Measurements from ENCODE around the gene EFS.

EFS gene

DNA sequence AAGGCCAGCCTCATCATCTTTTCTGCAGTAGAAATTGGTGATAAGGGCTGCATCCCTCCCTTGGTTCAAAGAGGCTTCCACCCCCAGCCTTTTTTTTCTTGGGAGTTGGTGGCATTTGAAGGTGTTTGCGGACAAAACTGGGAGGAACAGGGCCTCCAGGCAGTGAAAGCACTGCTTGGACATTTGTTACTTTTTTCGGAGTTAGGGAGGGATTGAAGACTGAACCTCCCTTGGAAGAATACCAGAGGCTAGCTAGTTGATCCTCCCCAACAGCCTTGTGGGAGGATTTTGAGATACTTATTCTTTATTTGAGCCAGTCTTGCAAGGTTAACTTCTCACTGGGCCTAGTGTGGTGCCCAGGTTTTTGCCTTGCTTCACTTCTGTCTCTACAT is 40.5 kb downstream of the EFS start:
- no peak for DNase-seq

DNA sequence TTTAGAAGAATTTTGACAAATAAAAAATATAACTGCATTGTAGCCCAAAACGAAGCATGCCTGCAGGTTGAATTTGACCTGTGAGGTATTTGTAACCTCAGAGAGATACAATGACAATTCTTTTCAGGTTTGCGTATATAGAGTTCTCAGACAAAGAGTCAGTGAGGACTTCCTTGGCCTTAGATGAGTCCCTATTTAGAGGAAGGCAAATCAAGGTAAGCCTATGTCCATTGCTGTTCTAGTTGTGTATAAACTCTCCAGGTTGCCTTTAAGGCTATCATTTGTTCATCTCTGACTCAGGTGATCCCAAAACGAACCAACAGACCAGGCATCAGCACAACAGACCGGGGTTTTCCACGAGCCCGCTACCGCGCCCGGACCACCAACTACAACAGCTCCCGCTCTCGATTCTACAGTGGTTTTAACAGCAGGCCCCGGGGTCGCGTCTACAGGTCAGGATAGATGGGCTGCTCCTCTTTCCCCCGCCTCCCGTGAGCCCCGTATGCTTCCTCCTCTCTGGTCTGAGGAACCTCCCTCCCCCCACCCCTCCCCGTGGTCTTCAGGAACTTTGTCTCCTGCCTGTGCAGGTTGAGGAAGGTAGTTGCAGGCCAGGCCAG is 41.0 kb downstream of the EFS start:
- no peak for DNase-seq

DNA sequence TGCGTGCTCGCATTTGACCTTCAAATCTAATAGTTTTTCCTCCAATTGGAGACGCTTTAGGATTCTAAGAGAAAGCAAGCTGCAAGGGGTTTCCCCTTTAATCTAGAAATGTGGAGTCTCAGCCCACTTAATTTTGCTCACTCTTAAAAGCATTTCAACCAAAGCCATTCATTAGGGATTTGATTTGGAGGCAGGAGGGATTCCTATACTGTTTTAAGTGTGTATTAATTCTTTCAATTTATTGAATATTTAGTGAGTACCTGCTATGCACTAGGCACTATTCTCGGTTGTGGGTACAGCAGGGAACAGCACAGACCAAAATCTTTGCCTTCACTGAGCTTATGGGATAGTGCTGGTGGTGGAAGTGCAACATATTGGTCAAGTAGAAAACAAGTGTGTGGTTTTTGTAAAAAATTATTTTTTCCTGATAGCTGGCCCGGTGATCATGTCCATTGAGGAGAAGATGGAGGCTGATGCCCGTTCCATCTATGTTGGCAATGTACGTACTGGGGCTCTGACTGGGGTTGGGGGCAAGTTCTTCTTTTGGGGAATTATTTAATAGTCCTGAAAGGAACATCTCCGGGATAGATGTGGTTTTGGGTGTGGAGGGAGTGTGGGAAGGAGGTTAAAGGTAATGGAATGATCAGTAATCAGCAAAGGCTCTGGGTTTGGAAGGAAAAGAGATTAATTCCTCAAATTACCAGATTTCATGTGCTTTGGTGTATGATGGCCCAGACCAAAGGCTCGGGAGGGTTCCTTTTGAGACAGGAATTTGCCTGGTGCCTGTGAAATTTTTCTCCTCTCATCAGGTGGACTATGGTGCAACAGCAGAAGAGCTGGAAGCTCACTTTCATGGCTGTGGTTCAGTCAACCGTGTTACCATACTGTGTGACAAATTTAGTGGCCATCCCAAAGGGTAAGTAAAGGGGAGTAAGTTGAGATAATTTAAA is 42.1 kb downstream of the EFS start:
- no peak for DNase-seq

DNA sequence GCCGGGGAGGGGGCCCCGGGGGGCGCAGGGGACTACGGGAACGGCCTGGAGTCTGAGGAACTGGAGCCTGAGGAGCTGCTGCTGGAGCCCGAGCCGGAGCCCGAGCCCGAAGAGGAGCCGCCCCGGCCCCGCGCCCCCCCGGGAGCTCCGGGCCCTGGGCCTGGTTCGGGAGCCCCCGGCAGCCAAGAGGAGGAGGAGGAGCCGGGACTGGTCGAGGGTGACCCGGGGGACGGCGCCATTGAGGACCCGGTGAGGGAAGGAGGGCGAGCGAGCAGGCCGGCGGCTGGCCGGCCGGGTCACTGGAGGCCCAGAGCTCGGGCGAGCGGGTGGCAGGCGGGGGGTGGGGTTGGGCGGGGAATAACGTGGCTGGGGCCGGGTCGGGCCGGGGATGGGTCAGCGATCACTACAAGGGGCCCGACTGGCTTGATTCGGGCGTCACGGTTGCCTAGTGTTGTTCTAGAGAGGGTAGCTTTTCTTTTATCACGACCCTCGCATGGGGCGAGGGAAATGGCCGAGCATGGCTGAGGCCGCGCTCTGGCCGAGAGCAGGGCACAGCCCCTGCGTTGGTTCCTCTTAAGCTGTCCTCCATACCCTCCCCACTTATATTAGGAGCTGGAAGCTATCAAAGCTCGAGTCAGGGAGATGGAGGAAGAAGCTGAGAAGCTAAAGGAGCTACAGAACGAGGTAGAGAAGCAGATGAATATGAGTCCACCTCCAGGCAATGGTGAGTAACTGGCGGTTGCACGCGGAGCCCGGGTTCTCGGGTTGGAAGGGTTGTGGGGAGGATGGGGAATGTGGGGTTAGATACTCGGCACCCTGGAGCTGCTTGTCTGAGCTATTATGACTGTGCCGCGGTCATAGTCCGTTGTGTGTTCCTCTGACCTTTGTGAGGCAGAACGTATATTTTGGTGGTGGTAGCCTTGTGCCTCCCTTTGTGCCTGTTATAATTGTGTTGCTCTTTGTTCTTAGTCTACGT is 43.1 kb downstream of the EFS start:
- peak; percentile 52 for DNase-seq

DNA sequence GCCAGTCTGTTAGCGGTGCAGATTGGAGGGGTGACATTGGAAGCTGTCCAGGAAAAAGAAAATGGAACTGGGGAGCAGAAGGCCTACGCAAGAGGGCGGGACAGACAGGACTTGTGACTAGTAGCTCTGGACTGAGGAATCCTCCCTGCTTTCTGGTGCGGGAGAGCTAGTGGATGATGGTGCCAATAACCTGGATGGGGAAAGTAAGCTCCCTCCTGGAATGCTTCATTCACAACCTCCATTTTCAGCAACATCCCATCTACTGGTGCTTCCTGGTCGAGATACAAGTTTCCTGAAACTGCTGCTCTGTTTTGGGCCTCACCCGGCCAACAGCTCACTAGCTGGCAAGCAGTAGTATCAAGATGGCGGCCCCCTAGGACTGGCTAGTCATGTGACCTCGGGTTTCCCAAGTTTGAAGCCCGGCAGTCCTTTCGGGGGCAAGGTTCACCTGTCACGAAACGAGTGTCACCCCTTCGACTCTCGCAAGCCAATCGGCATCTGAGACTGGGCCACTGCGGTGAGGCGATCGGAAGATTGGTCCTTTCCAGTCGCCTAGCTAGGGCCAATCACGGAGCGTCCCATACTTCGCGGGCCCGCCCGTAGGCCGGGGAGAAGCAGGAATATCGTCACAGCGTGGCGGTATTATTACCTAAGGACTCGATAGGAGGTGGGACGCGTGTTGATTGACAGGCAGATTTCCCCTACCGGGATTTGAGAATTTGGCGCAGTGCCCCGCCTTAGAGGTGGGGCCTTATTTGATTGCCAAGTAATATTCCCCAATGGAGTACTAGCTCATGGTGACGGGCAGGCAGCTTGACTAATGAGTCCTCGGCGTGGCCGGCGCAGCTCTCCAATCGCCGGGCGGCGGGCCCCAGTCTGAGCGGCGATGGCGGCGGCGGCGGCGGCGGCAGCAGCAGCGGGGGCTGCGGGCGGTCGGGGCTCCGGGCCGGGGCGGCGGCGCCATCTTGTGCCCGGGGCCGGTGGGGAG is 44.1 kb downstream of the EFS start, which contains the start of gene PABPN1:
Gene PABPN1, plus strand, starts transcription at position 874 of the 988 bp plus-strand sequence. Its CDS starts 13 bp downstream, at position 887.
- DNase-seq: peak; percentile 100

DNA sequence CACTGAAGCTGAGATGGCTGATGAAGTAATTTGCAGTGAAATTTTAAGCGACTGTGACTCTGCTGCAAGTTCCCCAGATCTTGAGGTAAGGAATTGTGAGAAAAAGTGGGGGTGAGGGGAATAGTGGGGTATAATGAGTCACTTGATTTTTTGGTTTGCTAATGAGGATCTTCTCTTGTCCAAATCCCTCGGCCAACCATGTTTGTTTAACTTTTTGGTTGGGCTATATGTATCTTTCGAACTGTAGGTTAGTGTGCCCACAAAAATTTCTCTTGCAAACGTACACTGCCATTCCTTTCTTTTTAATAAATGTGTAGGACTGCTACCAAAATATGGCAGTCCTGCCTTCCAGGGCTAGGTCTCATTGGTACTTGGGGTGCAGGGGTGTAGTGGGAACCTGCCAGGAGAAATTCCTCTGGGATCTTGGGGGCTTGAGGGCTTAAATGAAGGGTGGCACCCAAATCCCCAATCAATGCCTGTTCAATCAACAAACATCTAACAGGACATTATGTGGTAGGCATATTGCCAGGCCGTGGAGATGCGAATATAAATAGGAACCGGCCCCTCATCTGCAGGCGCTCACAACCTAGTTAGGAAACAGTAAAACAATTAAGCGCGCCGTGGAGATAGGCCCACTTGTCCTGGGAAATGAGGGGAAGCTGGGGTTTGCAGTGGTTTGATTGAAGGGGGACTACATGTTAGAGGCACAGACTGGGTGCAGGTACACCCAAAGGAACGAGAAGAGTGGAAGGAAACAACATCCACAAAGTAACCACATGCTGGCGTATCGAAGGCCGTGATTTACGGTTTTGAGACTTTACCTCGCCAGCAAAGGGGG is 45.0 kb downstream of the EFS start:
- DNase-seq: no peak

DNA sequence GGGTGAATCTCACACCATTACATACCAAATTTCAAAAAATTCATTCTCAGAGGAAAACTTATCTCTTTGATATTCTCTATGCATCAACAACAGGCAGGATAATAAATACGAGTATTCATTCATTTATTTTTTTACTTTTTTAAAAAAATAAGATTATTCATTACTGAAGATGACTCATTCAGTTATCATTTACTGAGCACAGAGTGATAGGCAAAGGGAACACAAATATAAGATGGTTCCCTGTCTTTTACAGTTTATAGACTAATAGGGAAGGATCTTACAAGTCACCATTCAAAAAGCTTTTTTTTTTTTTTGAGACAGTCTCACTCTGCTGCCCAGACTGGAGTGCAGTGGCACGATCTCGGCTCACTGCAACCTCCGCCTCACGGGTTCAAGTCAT is 48.7 kb downstream of the EFS start:
- DNase-seq: no peak

DNA sequence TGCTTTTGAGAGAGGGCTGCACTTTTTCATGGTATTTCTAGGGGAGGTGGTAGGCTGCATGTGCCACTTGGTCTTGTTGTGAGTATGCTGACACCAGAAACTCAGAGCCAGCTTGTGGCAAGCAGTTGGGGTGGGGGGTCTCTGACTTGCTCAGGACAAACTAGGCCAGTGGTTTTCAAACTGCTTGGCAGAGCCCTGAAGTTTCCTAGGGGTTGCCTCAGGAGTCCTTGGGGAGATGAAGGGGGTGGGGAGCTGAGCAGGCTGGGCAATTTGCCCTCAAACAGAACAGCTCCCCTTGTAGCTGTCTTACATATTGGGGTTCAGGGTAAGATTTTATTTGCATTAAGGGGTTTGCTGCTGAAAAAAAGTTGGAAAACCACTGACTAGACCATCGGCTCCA is 54.4 kb downstream of the EFS start:
- DNase-seq: no peak

DNA sequence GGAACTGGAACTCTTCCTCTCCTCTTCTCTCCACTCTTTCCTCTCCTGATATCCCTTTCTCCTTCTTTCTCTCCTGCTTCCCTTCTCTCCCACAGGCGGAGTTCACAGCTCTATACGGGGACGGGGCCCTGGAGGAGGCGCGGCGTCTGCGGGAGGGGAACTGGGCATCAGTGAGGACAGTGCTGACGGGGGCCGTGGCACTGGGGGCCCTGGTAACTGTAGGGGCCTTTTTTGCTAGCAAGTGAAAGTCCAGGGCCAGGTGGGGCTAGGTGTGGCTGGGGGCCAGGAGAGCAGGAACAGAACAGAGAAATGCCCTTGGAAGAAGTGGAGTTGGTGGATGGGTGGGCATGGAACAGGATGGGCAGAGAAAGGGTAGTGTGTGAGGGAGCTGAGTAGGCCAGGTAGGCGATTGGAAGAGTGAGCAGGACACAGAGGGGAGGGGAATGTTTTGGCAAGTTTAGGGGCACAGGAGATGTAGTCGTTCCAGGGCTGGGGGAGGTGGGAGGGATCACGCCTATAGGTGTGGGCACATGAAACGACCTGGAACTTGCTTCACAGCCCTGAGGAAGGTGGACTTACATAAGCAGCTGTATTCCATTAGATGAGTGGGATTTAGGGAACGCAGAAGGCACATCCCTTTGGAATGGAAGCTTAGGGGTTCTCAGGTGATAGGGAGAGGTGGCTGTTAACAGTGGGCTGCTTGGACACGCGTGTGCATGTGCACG is 56.1 kb downstream of the EFS start:
- DNase-seq: no peak

DNA sequence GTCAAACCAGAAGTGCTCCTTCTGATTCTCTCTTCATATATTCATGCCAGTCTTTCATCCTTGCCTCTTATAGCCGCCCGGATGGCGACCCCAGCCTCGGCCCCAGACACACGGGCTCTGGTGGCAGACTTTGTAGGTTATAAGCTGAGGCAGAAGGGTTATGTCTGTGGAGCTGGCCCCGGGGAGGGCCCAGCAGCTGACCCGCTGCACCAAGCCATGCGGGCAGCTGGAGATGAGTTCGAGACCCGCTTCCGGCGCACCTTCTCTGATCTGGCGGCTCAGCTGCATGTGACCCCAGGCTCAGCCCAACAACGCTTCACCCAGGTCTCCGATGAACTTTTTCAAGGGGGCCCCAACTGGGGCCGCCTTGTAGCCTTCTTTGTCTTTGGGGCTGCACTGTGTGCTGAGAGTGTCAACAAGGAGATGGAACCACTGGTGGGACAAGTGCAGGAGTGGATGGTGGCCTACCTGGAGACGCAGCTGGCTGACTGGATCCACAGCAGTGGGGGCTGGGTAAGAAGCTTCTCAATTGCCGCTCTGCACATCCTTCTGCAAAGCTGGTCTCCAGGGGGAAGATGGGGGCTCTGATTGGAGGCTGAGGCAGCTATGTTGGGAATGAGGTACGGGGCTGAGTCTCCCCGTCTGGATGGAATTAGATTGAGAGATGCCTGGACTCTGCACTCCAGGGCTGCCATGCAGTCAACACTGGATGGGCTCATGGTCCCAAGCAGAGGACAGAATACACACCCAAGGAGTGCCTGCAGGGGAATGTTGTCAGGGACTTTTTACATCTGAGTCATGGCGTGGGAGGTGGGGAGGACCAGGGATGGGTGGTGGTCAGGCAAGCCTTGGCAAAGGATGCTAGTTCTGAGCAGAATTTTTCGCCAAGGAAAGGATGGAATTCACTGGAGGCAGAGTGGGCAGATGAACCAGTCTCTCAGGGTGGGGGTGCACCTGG is 57.0 kb downstream of the EFS start:
- DNase-seq: peak; percentile 20

DNA sequence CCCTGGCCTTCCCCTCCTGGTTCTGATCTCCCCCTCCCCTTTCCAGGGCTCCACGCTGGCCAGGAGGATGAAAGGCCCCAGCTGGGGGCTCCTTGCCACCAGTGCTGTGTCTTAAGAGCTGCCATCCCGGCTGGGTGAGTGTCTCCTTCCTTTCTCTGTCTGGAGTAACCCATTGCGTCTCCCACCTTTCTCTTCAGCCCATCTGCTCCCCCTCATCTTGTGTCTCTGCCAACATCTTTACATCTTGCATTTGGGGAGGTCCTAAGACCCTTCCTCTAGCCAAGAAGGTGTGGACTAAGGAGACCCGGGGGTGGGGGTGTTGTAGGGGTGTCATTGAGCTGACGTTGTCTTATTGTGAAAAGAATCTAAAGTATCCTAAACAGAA is 57.8 kb downstream of the EFS start:
- no peak for DNase-seq

DNA sequence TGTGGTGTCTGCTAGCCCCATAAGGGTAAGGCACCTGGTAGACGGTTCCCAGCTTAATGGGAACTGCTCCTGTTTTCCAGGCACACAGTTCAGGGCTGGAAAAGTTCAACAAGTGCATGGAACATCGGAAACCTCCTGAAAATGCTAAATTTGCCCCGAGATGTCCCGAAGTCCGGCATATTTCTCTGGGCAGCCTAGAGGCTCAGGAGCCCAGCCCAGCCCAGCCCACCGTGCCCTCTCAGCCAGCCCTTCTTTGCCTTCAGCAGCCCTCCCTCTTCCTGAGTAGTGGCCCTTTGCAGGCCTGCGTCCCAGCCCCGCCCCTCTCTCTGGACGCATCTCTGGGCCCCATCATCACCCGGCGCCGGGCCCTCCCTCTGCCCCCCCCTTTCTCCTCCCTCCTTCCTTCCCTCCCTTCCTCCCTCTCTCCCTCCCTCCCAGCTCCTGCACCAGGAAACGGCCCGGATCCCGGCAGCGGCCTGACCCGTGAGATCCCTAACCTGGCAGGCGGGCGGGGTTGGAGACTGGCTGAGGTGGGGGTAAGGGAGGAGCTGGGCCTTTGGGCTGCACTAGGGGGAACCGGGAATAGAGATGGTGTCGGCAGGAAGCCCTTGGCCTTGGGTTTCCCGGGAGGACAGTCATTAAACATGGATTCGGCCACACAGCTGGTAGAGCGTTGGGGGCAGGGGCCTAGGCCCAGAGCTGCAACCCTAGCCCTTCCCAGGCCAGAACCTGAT is 58.4 kb downstream of the EFS start, which contains the start of gene BCL2L2:
Gene BCL2L2, plus strand, starts transcription at position 422 of the 734 bp plus-strand sequence. CDS start 935 bp downstream, outside the sequence.
- DNase-seq: peak; percentile 88
